ENCODE results near the gene MCFD2. TPM values are rescaled to one million over a fixed set of nuclear protein-coding genes. Genes with fewer than 3 reads are reported as not detected.

The MCFD2 gene
- total RNA-seq, result 103 and 174 TPM in 2 replicates

- DNase-seq (ENCODE audit: extremely low read depth, low read depth, low spot score), result no peak
Measured at GRCh38 chr2:46915281-46915810, at the start of gene MCFD2. Gene MCFD2 (minus strand): TSS chr2:46915806. CDS start chr2:46909171, 6,635 bp downstream.

GRCh38 chr2:46964835-46965560, 49.4 kb upstream of the MCFD2 start:
- DNase-seq (ENCODE audit: extremely low read depth, low read depth, low spot score), result no peak

GRCh38 chr2:46963941-46964673, 48.5 kb upstream of the MCFD2 start:
- DNase-seq (ENCODE audit: extremely low read depth, low read depth, low spot score), result no peak

- no peak for DNase-seq (ENCODE audit: extremely low read depth, low read depth, low spot score)
Measured at GRCh38 chr2:46963210-46963609, 47.6 kb upstream of the MCFD2 start.

- no peak for DNase-seq (ENCODE audit: extremely low read depth, low read depth, low spot score)
Measured at GRCh38 chr2:46962751-46963150, 47.1 kb upstream of the MCFD2 start.

GRCh38 chr2:46960618-46961017, 45.0 kb upstream of the MCFD2 start:
- no peak for DNase-seq (ENCODE audit: extremely low read depth, low read depth, low spot score)

- no peak for DNase-seq (ENCODE audit: extremely low read depth, low read depth, low spot score)
Measured at GRCh38 chr2:46958431-46959017, 42.9 kb upstream of the MCFD2 start.

GRCh38 chr2:46956981-46957531, 41.5 kb upstream of the MCFD2 start:
- no peak for DNase-seq (ENCODE audit: extremely low read depth, low read depth, low spot score)

GRCh38 chr2:46955764-46956163, 40.2 kb upstream of the MCFD2 start:
- DNase-seq (ENCODE audit: extremely low read depth, low read depth, low spot score), result no peak

- DNase-seq (ENCODE audit: extremely low read depth, low read depth, low spot score), result no peak
Measured at GRCh38 chr2:46954951-46955571, 39.5 kb upstream of the MCFD2 start.

GRCh38 chr2:46952171-46952570, 36.6 kb upstream of the MCFD2 start:
- DNase-seq (ENCODE audit: extremely low read depth, low read depth, low spot score), result no peak

GRCh38 chr2:46951290-46952064, 35.9 kb upstream of the MCFD2 start:
- DNase-seq (ENCODE audit: extremely low read depth, low read depth, low spot score), result no peak

GRCh38 chr2:46950314-46950713, 34.7 kb upstream of the MCFD2 start:
- no peak for DNase-seq (ENCODE audit: extremely low read depth, low read depth, low spot score)

GRCh38 chr2:46947841-46948240, 32.2 kb upstream of the MCFD2 start:
- DNase-seq (ENCODE audit: extremely low read depth, low read depth, low spot score), result no peak

GRCh38 chr2:46945671-46946070, 30.1 kb upstream of the MCFD2 start:
- no peak for DNase-seq (ENCODE audit: extremely low read depth, low read depth, low spot score)

- DNase-seq (ENCODE audit: extremely low read depth, low read depth, low spot score), result no peak
Measured at GRCh38 chr2:46943881-46944798, 28.5 kb upstream of the MCFD2 start.

- DNase-seq (ENCODE audit: extremely low read depth, low read depth, low spot score), result no peak
Measured at GRCh38 chr2:46942891-46943626, 27.5 kb upstream of the MCFD2 start.

- DNase-seq (ENCODE audit: extremely low read depth, low read depth, low spot score), result no peak
Measured at GRCh38 chr2:46942143-46942526, 26.5 kb upstream of the MCFD2 start.

Measured in glomerular endothelial cell (primary cell).